ENCODE results near the gene SPEF1. TPM values are rescaled to one million over a fixed set of nuclear protein-coding genes. Genes with fewer than 3 reads are reported as not detected.

Gene SPEF1
- total RNA-seq, 4 donors from 2014 or later = 1.1 to 1.8 TPM; not detected in 2

DNA sequence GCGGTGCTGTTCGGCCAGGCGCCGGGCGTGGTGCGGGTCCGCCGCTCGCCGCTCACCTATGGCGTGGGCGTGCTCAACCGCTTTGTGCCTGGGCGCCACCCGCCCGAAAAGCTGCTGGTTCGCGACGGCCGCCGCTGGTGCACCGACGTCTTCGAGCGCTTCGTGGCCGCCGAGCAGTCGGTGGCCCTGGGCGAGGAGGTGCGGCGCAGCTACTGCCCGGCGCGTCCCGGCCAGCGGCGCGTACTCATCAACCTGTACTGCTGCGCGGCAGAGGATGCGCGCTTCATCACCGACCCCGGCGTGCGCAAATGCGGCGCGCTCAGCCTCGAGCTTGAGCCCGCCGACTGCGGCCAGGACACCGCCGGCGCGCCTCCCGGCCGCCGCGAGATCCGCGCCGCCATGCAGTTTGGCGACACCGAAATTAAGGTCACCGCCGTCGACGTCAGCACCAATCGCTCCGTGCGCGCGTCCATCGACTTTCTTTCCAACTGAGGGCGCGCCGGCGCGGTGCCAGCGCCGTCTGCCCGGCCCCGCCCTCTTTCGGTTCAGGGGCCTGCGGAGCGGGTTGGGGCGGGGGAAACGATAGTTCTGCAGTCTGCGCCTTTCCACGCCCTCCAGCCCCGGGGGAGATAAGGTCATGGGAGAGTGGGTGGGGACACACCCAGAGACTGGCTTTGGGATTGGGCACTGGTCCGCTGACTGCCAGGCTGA, 29.4 kb downstream of the SPEF1 start:
- no peak for DNase-seq (ENCODE audit: low spot score in 2 of 2)

DNA sequence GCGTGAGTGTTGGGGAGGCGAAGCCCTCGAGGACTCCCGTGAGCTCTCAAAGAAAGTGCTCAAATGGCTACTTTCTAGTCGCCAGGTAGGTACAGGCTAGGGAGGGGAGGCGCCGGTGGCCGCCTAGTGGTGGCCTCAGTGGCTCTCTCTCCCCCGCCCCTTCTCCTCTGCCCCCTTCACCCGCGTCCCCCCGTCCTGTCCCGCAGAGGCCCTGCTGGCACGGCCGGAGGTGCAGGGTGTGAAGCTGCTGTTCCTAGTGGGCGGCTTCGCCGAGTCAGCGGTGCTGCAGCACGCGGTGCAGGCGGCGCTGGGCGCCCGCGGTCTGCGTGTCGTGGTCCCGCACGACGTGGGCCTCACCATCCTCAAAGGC, 30.0 kb downstream of the SPEF1 start:
- H3K27ac ChIP-seq = no peak overlapping the region
- WGBS, 2 donors = 64 to 75% methylated on average over 30 of the region's 31 CpGs
- no peaks in the 10 kb centered on the region for H3K9me3 ChIP-seq
- H3K36me3 ChIP-seq = peaks cover 0 to 59% (median 0%) of the 10 kb centered on the region in 3 donors
- peak overlapping the region in 1 of 4 donors; percentile 50 for H3K4me3 ChIP-seq
- DNase-seq (ENCODE audit: low spot score in 2 of 2) = no peak
- peaks cover 0 to 8% of the 10 kb centered on the region in 2 donors for H3K27me3 ChIP-seq
- H3K4me1 ChIP-seq = peaks cover 0 to 60% (median 11%) of the 10 kb centered on the region in 4 donors
- TF ChIP-seq, protein P1, sequence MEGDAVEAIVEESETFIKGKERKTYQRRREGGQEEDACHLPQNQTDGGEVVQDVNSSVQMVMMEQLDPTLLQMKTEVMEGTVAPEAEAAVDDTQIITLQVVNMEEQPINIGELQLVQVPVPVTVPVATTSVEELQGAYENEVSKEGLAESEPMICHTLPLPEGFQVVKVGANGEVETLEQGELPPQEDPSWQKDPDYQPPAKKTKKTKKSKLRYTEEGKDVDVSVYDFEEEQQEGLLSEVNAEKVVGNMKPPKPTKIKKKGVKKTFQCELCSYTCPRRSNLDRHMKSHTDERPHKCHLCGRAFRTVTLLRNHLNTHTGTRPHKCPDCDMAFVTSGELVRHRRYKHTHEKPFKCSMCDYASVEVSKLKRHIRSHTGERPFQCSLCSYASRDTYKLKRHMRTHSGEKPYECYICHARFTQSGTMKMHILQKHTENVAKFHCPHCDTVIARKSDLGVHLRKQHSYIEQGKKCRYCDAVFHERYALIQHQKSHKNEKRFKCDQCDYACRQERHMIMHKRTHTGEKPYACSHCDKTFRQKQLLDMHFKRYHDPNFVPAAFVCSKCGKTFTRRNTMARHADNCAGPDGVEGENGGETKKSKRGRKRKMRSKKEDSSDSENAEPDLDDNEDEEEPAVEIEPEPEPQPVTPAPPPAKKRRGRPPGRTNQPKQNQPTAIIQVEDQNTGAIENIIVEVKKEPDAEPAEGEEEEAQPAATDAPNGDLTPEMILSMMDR (IDR thresholded peaks at IDR 0.05) = no peak
- TF ChIP-seq POLR2A (IDR thresholded peaks at IDR 0.05) = no peak
- no peak for TF ChIP-seq EP300 (IDR thresholded peaks at IDR 0.05)

More for the DNA sequence above, 29.4 kb downstream of the SPEF1 start:
- H3K4me3 ChIP-seq = peak overlapping the region; percentile 8 to 50 (median 36)
- H3K36me3 ChIP-seq = peaks cover 0 to 56% (median 0%) of the 10 kb centered on the region in 3 donors
- H3K27me3 ChIP-seq = peaks cover 0 to 8% of the 10 kb centered on the region in 2 donors
- no peaks in the 10 kb centered on the region for H3K9me3 ChIP-seq
- H3K27ac ChIP-seq = peak overlapping the region in 1 of 4 donors; percentile 15
- 52 to 62% methylated on average over 53 to 85 of the region's 95 CpGs for WGBS, 2 donors
- no peak for TF ChIP-seq EP300 (IDR thresholded peaks at IDR 0.05)
- TF ChIP-seq, protein P1 (IDR thresholded peaks at IDR 0.05) = no peak
- no peak for TF ChIP-seq POLR2A (IDR thresholded peaks at IDR 0.05)
- peaks cover 0 to 65% (median 14%) of the 10 kb centered on the region in 4 donors for H3K4me1 ChIP-seq

DNA sequence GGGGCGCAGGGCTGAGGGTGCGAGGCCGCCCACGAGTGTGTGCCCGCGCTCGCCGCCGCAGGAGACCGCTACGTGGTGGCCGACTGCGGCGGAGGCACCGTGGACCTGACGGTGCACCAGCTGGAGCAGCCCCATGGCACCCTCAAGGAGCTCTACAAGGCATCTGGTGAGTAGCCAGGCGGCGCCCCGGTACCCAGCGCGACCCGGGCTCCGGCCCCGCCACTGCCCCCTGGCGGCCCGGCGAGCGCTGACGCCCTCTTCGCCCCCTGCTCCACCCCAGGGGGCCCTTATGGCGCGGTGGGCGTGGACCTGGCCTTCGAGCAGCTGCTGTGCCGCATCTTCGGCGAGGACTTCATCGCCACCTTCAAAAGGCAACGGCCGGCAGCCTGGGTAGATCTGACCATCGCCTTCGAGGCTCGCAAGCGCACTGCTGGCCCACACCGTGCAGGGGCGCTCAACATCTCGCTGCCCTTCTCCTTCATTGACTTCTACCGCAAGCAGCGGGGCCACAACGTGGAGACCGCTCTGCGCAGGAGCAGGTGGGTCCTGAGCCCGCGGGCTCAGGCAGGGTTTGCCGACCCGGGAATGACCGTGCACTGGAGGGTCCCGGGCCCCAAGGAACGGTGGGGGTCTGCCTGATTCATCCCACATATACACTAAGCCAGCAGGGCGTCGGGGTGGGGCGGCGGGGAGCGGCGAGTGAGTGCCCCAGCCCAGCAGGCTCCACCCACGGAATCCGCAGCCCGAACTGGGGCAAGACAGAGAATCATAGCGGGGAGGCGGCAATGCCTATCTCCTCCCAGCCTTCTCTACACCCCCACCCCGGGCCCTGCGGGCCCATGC, 31.3 kb downstream of the SPEF1 start:
- TF ChIP-seq EP300 (IDR thresholded peaks at IDR 0.05) (no peak), POLR2A (IDR thresholded peaks at IDR 0.05) (no peak)
- TF ChIP-seq, protein P1 (IDR thresholded peaks at IDR 0.05) = peak; percentile 44 to 76 (median 73)
- peak overlapping the region in 1 of 4 donors; percentile 27 for H3K4me3 ChIP-seq
- WGBS, 2 donors = 56 to 69% methylated on average over 27 to 53 of the region's 72 CpGs
- DNase-seq (ENCODE audit: low spot score in 2 of 2) = no peak
- peaks cover 0 to 54% (median 5%) of the 10 kb centered on the region in 4 donors for H3K4me1 ChIP-seq
- H3K36me3 ChIP-seq = peaks cover 0 to 65% (median 0%) of the 10 kb centered on the region in 3 donors
- H3K27me3 ChIP-seq = peaks cover 0 to 15% of the 10 kb centered on the region in 2 donors
- H3K9me3 ChIP-seq = no peaks in the 10 kb centered on the region
- no peak overlapping the region for H3K27ac ChIP-seq

DNA sequence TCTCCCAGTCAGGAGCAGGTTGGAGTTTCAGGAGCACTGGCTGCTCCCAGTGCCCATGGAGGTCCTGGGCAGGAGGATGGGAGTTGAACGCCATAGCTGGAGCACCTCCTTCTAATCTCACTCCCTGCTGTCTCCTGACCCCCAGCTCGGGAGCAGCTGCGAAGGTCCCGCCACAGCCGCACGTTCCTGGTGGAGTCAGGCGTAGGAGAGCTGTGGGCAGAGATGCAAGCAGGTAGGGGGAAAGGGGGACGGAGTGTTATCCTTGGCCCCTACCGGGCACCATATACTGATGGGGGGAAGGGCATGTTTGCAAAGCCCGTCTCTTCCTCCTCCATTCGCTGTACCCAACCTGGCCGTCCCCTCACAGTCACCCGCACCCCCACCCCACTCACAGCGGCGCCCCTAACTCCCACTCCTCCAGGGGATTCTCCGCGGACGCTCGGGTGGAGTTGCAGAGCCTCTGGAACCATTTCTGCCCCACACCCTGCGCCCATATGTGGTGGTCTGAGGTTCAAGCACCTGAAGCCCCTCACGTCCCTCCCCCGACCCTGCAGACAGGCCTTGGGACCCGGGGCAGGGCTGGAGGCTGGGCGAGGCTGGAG, 32.1 kb downstream of the SPEF1 start:
- peaks cover 0 to 51% (median 5%) of the 10 kb centered on the region in 4 donors for H3K4me1 ChIP-seq
- TF ChIP-seq EP300 (IDR thresholded peaks at IDR 0.05) = no peak
- no peak for TF ChIP-seq POLR2A (IDR thresholded peaks at IDR 0.05)
- TF ChIP-seq, protein P1 (IDR thresholded peaks at IDR 0.05) = no peak
- peaks cover 0 to 19% of the 10 kb centered on the region in 2 donors for H3K27me3 ChIP-seq
- DNase-seq (ENCODE audit: low spot score in 2 of 2) = no peak
- peak overlapping the region in 1 of 4 donors; percentile 27 for H3K4me3 ChIP-seq
- peaks cover 0 to 58% (median 0%) of the 10 kb centered on the region in 3 donors for H3K36me3 ChIP-seq
- H3K9me3 ChIP-seq = no peaks in the 10 kb centered on the region
- no peak overlapping the region for H3K27ac ChIP-seq
- WGBS, 2 donors = 66 to 81% methylated on average over 21 to 23 of the region's 24 CpGs

All from tibial nerve (tissue), 4 donors.